ENCODE measurements around the gene DMPK.

DNA sequence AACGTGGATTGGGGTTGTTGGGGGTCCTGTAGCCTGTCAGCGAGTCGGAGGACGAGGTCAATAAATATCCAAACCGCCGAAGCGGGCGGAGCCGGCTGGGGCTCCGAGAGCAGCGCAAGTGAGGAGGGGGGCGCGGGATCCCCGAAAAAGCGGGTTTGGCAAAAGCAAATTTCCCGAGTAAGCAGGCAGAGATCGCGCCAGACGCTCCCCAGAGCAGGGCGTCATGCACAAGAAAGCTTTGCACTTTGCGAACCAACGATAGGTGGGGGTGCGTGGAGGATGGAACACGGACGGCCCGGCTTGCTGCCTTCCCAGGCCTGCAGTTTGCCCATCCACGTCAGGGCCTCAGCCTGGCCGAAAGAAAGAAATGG lies 12.5 kb downstream of the DMPK start:
- TF ChIP-seq, protein P1, sequence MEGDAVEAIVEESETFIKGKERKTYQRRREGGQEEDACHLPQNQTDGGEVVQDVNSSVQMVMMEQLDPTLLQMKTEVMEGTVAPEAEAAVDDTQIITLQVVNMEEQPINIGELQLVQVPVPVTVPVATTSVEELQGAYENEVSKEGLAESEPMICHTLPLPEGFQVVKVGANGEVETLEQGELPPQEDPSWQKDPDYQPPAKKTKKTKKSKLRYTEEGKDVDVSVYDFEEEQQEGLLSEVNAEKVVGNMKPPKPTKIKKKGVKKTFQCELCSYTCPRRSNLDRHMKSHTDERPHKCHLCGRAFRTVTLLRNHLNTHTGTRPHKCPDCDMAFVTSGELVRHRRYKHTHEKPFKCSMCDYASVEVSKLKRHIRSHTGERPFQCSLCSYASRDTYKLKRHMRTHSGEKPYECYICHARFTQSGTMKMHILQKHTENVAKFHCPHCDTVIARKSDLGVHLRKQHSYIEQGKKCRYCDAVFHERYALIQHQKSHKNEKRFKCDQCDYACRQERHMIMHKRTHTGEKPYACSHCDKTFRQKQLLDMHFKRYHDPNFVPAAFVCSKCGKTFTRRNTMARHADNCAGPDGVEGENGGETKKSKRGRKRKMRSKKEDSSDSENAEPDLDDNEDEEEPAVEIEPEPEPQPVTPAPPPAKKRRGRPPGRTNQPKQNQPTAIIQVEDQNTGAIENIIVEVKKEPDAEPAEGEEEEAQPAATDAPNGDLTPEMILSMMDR (conservative IDR thresholded peaks at IDR 0.05; ENCODE audit: low read length), result no peak
- TF ChIP-seq EZH2phosphoT487 (IDR thresholded peaks at IDR 0.05; ENCODE audit: borderline replicate concordance, low read depth, low read length), result no peak
